Activated CD4-positive, alpha-beta T cell treated with anti-CD3 and anti-CD28 coated beads for 36 hours (primary cell): ENCODE data around the gene TUBB6. TPM values are rescaled to one million over a fixed set of nuclear protein-coding genes. Genes with fewer than 3 reads are reported as not detected.

Source experiments
- ATAC-seq: fragments of 200-7000 bp; cut with Tn5 transposase; one replicate; pipeline ENCODE4 v1.10.0; 2021; ENCODE audit warnings: mild to moderate bottlenecking, moderate library complexity
- CTCF ChIA-PET: fragments of 350-600 bp; sonication (Branson Sonifier 250); formaldehyde crosslinking; loops from one replicate; lab custom pipeline; 2021; ENCODE audit warnings: antibody characterized with exemption; lab: Charles Lee
- POLR2A ChIA-PET: fragments of 350-600 bp; sonication (Branson Sonifier 250); formaldehyde crosslinking; loops from one replicate; lab custom pipeline; 2021; ENCODE audit warnings: antibody characterized with exemption, inconsistent platforms; lab: Charles Lee
- DNase-seq: peaks from one replicate; pipeline ENCODE4 v3.0.0-alpha.2; 2020
- H3K27ac Mint-ChIP-seq: one replicate; pipeline ENCODE4 v1.8.0; 2021; ENCODE audit warnings: mixed read lengths
- H3K27me3 Mint-ChIP-seq: one replicate; pipeline ENCODE4 v1.8.0; 2021; ENCODE audit warnings: mixed read lengths
- H3K36me3 Mint-ChIP-seq: one replicate; pipeline ENCODE4 v1.8.0; 2021; ENCODE audit warnings: low read depth, mixed read lengths
- H3K4me1 Mint-ChIP-seq: one replicate; pipeline ENCODE4 v1.8.0; 2021; ENCODE audit warnings: mixed read lengths
- H3K4me3 Mint-ChIP-seq: one replicate; pipeline ENCODE4 v1.8.0; 2021; ENCODE audit warnings: mild to moderate bottlenecking, moderate library complexity, mixed read lengths
- H3K9me3 Mint-ChIP-seq: one replicate; pipeline ENCODE4 v1.8.0; 2021; ENCODE audit warnings: low read depth, mixed read lengths
- intact Hi-C, 2 experiments: fragments of 100-400 bp; cut with DNase I in 1 of 2; cut with micrococcal nuclease in 1 of 2; formaldehyde crosslinking; loops; one replicate each; pipeline versions ENCODE4 v1.14.2 to v1.15.1; 2022 to 2024; cut with DNase I, micrococcal nuclease
- total RNA-seq, 2 experiments: library from RNA; stranded (reverse); gene quantifications; one replicate each; pipeline ENCODE4 v1.2.3, GENCODE V29; 2021

Gene TUBB6
- total RNA-seq, 2 experiments from 2014 or later: 5.4 to 7.2 TPM

DNA sequence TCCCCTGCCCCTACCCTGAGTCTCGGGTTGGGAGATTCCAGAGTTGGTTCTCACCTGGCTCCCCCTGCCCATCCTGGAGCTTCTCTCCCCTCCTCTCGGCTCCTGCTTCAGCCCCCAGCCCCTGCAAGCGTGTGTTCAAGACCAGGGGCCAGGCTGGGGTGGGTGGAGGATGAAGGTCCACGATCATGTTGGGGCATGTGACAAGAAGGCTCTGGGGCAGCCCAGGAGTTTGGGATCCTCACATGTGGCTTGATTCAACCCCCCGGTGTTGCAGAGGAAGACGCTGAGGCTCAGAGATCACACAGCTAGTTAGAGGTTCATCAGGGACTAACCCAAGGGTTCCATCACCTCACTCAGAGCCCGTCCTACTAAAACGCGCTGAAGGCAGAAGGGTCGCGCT, 14.2 kb upstream of the TUBB6 start:
- Mint-ChIP-seq H3K9me3 (no peaks in the 10 kb centered on the region), H3K4me1 (no peaks in the 10 kb centered on the region), H3K27me3 (peaks cover 24% of the 10 kb centered on the region), H3K27ac (no peak overlapping the region), H3K36me3 (no peaks in the 10 kb centered on the region), H3K4me3 (no peak overlapping the region)
- intact Hi-C loops: no loop called here
- DNase-seq (no peak), ATAC-seq (no peak)
- POLR2A ChIA-PET: no interaction called here
- CTCF ChIA-PET: no interaction called here

GRCh38 chr18:12295389-12296086, 12.5 kb upstream of the TUBB6 start:
- intact Hi-C loops: no loop called here
- H3K27me3 Mint-ChIP-seq: peaks cover 17% of the 10 kb centered on the region
- H3K4me3 Mint-ChIP-seq: no peak overlapping the region
- CTCF ChIA-PET: no interaction called here
- no peak overlapping the region for H3K27ac Mint-ChIP-seq
- DNase-seq (no peak), ATAC-seq (no peak)
- H3K36me3 Mint-ChIP-seq: no peaks in the 10 kb centered on the region
- no peaks in the 10 kb centered on the region for H3K4me1 Mint-ChIP-seq
- POLR2A ChIA-PET: no interaction called here
- H3K9me3 Mint-ChIP-seq: no peaks in the 10 kb centered on the region

DNA sequence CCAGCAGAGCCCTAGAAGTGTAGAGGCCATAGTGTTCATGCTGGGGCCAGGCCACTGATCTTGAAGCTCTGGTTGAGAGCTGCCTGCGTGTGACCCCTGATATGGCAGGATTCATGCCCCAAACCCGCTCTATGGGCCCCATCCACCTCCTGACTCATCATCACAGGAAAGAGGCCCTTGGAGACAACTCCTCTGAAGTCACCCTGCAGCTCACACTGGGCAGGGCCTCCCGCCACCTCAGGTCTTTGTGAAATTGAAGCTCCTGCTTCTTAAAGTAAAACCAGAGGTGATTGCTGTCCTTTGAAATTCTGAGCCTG, 12.0 kb upstream of the TUBB6 start:
- ChIA-PET POLR2A (no interaction called here), CTCF (no interaction called here)
- no peaks in the 10 kb centered on the region for H3K4me1 Mint-ChIP-seq
- intact Hi-C loops: no loop called here
- DNase-seq (peak; percentile 19), ATAC-seq (peak; percentile 51)
- peaks cover 19% of the 10 kb centered on the region for H3K27me3 Mint-ChIP-seq
- H3K9me3 Mint-ChIP-seq: no peaks in the 10 kb centered on the region
- no peak overlapping the region for H3K4me3 Mint-ChIP-seq
- H3K36me3 Mint-ChIP-seq: no peaks in the 10 kb centered on the region
- no peak overlapping the region for H3K27ac Mint-ChIP-seq

GRCh38 chr18:12296457-12296856, 11.6 kb upstream of the TUBB6 start:
- DNase-seq (no peak), ATAC-seq (no peak)
- no peak overlapping the region for H3K27ac Mint-ChIP-seq
- H3K9me3 Mint-ChIP-seq: no peaks in the 10 kb centered on the region
- H3K4me1 Mint-ChIP-seq: no peaks in the 10 kb centered on the region
- CTCF ChIA-PET: interaction anchor here (0.6 kb wide), 1 partner anchor 25 kb away, joined by 3 read pairs; no protein-coding TSS in a partner anchor
- H3K27me3 Mint-ChIP-seq: peaks cover 17% of the 10 kb centered on the region
- H3K4me3 Mint-ChIP-seq: no peak overlapping the region
- POLR2A ChIA-PET: no interaction called here
- intact Hi-C loops: no loop called here
- H3K36me3 Mint-ChIP-seq: no peaks in the 10 kb centered on the region

DNA sequence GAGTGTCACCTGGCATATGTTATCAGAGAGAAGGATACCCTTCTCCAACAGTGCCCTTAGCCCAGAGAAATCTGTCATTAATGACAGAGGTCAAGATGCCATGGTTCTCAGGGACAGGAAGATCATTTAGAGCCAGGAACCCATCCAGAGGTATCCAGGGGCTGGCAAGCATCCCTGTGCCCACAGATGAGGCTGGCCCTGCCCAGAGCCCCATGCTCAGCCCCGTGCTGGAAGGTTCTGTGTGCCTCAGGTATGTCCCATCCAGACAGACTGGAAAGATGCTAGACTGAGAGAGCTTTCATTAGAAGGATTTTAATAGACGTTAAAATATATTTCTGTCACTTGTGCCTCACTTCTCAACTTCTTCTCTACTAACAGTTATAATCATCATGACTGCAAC, 8.2 kb upstream of the TUBB6 start:
- intact Hi-C loops: no loop called here
- DNase-seq (no peak), ATAC-seq (no peak)
- Mint-ChIP-seq H3K27me3 (peaks cover 16% of the 10 kb centered on the region), H3K27ac (no peak overlapping the region), H3K9me3 (no peaks in the 10 kb centered on the region), H3K36me3 (no peaks in the 10 kb centered on the region), H3K4me3 (no peak overlapping the region), H3K4me1 (no peaks in the 10 kb centered on the region)
- CTCF ChIA-PET: interaction anchor here (0.5 to 1.5 kb wide), 2 partner anchors 14 to 28 kb away, joined by 3 to 4 read pairs; no protein-coding TSS in a partner anchor
- POLR2A ChIA-PET: no interaction called here

DNA sequence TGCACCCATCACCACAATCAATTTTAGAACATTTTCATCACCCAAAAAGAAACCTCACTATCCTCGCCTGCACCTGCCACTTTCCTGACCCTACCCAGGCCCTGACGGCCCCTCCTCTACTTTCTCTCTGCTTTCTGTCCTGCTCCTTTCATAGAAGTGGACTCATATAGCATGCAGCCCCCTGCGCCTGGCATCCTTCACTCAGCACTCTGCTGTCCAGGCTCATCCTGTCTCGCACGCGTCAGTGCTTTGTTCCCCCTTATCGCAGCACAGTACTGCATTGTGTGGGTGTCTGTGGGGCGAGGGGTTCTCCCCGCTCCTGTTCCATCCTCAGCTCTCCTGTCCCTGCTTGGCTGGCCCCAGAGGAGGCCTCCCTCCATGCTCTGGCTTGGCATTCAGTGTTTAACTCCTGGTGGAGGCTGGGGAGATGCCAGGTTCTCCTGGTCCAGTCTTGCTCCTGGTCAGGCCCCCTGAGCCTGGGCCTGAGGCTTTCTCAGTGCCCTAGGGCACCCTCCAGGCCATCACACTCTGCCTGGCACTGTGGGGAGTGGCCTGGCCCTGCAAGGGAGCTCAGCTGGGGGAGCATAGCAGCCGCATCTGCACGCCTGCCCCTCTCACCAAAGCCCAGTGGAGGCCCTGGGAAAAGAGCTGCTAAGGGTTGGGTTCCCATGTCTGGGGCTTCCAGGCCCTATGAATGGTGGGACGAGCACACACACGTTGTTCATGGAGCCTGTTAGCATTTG, 6.6 kb upstream of the TUBB6 start:
- POLR2A ChIA-PET: no interaction called here

GRCh38 chr18:12302391-12303147, 5.5 kb upstream of the TUBB6 start:
- intact Hi-C loops: no loop called here
- Mint-ChIP-seq H3K4me3 (no peak overlapping the region), H3K27ac (no peak overlapping the region), H3K27me3 (peaks cover 31% of the 10 kb centered on the region), H3K9me3 (no peaks in the 10 kb centered on the region), H3K4me1 (peaks cover 10% of the 10 kb centered on the region), H3K36me3 (no peaks in the 10 kb centered on the region)
- ATAC-seq (no peak), DNase-seq (no peak)
- POLR2A ChIA-PET: no interaction called here
- CTCF ChIA-PET: no interaction called here

More for the DNA sequence above, 6.6 kb upstream of the TUBB6 start:
- H3K36me3 Mint-ChIP-seq: no peaks in the 10 kb centered on the region
- H3K4me3 Mint-ChIP-seq: no peak overlapping the region
- no peak overlapping the region for H3K27ac Mint-ChIP-seq
- H3K4me1 Mint-ChIP-seq: no peaks in the 10 kb centered on the region
- ATAC-seq: no peak
- no peaks in the 10 kb centered on the region for H3K9me3 Mint-ChIP-seq
- CTCF ChIA-PET: interaction anchor here (0.9 kb wide), 1 partner anchor 14 kb away, joined by 3 read pairs; no protein-coding TSS in a partner anchor
- H3K27me3 Mint-ChIP-seq: peaks cover 25% of the 10 kb centered on the region
- intact Hi-C loops: no loop called here
- no peak for DNase-seq

GRCh38 chr18:12304351-12305210, 3.5 kb upstream of the TUBB6 start:
- Mint-ChIP-seq H3K4me3 (no peak overlapping the region), H3K9me3 (peaks cover under 1% of the 10 kb centered on the region), H3K27ac (no peak overlapping the region), H3K36me3 (peaks cover under 1% of the 10 kb centered on the region), H3K27me3 (peaks cover 36% of the 10 kb centered on the region), H3K4me1 (peaks cover 10% of the 10 kb centered on the region)
- ChIA-PET CTCF (no interaction called here), POLR2A (no interaction called here)
- intact Hi-C loops: no loop called here
- no peak for DNase-seq
- no peak for ATAC-seq

- no peak overlapping the region for H3K4me3 Mint-ChIP-seq
- DNase-seq: no peak
- ATAC-seq: no peak
- CTCF ChIA-PET: no interaction called here
- intact Hi-C loops: no loop called here
- peaks cover 2% of the 10 kb centered on the region for H3K9me3 Mint-ChIP-seq
- H3K27me3 Mint-ChIP-seq: peaks cover 39% of the 10 kb centered on the region
- POLR2A ChIA-PET: no interaction called here
- H3K27ac Mint-ChIP-seq: no peak overlapping the region
- peaks cover 10% of the 10 kb centered on the region for H3K4me1 Mint-ChIP-seq
- peaks cover 3% of the 10 kb centered on the region for H3K36me3 Mint-ChIP-seq
These were observed 2.8 kb upstream of the TUBB6 start for GRCh38 chr18:12305211-12305610.

DNA sequence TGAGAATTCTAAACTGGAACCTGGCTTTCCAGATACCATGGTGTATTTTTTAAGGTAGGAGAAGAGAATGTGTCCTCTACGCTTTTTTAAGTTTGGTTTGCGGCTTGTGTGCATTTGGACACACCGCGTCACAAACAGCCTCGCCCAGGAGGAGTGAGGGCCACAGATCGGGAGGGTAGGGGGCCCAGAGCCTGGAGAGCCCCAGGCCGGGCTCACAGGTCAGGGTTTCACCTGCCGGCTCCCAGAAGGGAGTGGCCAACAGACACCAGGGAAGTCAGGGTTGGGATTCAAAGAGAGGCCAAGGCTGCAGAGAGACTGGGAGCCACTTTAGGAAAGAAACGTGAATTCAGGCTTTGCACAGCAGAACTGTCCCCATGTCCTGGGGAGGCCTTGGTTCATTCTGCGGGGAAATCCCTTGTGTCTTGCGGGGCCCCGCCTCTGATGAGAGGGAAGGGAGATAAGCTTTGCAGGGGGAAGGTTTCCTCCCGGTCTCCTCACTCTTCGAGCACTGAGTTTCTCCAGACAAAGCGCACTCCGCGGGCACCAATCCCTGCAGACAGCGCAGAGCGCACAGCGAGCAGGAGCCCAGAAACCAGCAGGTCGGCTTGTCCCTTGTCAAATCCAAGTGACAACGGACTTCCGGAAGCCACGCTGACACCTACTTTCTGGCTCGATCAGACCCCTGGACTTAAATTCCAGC, 2.0 kb upstream of the TUBB6 start:
- CTCF ChIA-PET: no interaction called here
- intact Hi-C loops: no loop called here
- H3K27ac Mint-ChIP-seq: no peak overlapping the region
- DNase-seq (no peak), ATAC-seq (no peak)
- peaks cover 40% of the 10 kb centered on the region for H3K27me3 Mint-ChIP-seq
- peaks cover 2% of the 10 kb centered on the region for H3K9me3 Mint-ChIP-seq
- no peak overlapping the region for H3K4me3 Mint-ChIP-seq
- peaks cover 10% of the 10 kb centered on the region for H3K4me1 Mint-ChIP-seq
- POLR2A ChIA-PET: no interaction called here
- peaks cover 3% of the 10 kb centered on the region for H3K36me3 Mint-ChIP-seq
